H9 (cell line): Measurements from ENCODE around the gene CHD6. TPM values are rescaled to one million over a fixed set of nuclear protein-coding genes. Genes with fewer than 3 reads are reported as not detected.

ENCODE experiments used
- DNase-seq: peaks from one replicate; pipeline ENCODE4 v3.0.0-alpha.2; 2017
- H2AFZ ChIP-seq: one replicate; pipeline ENCODE4 v1.6.1; 2013; ENCODE audit warnings: mild to moderate bottlenecking, low read length, control low read depth, moderate library complexity
- H2AK5ac ChIP-seq: 2 replicates; pipeline ENCODE4 v1.6.1; 2013; ENCODE audit warnings: low read length, control low read depth, mixed read lengths; ENCODE audit not compliant: insufficient read length
- H2BK120ac ChIP-seq: one replicate; pipeline ENCODE4 v1.6.1; 2013; ENCODE audit warnings: low read depth, mild to moderate bottlenecking, low read length, control low read depth, inconsistent platforms; ENCODE audit not compliant: poor library complexity, severe bottlenecking
- H2BK12ac ChIP-seq: 2 replicates; pipeline ENCODE4 v1.6.1; 2013; ENCODE audit warnings: low read length, control low read depth, mixed read lengths, low read depth; ENCODE audit not compliant: insufficient read length
- H2BK15ac ChIP-seq: 2 replicates; pipeline ENCODE4 v1.6.1; 2013; ENCODE audit warnings: low read depth, low read length, control low read depth
- H2BK20ac ChIP-seq: one replicate; pipeline ENCODE4 v1.6.1; 2013; ENCODE audit warnings: low read depth, mild to moderate bottlenecking, low read length, control low read depth, inconsistent platforms; ENCODE audit not compliant: poor library complexity, severe bottlenecking
- H2BK5ac ChIP-seq: 2 replicates; pipeline ENCODE4 v1.6.1; 2013; ENCODE audit warnings: low read length, control low read depth, mixed read lengths; ENCODE audit not compliant: insufficient read length
- H3K14ac ChIP-seq: 2 replicates; pipeline ENCODE4 v1.6.1; 2013; ENCODE audit warnings: low read length, control low read depth; ENCODE audit not compliant: insufficient read depth
- H3K18ac ChIP-seq: 2 replicates; pipeline ENCODE4 v1.6.1; 2013; ENCODE audit warnings: low read depth, mild to moderate bottlenecking, mixed read lengths, low read length, control low read depth; ENCODE audit not compliant: insufficient read length
- H3K23ac ChIP-seq: 2 replicates; pipeline ENCODE4 v1.6.1; 2013; ENCODE audit warnings: low read length, control low read depth, mixed read lengths, low read depth; ENCODE audit not compliant: insufficient read length
- H3K23me2 ChIP-seq: 2 replicates; pipeline ENCODE4 v1.6.1; 2013; ENCODE audit warnings: low read depth, mild to moderate bottlenecking, mixed read lengths, low read length, control low read depth; ENCODE audit not compliant: insufficient read length, poor library complexity, severe bottlenecking
- H3K27ac ChIP-seq: 2 replicates; pipeline ENCODE4 v1.5.1; 2013; ENCODE audit warnings: low read length, control low read depth, mixed read lengths, low read depth; ENCODE audit not compliant: insufficient read length
- H3K27me3 ChIP-seq: 2 replicates; pipeline ENCODE4 v1.6.1; 2013; ENCODE audit warnings: low read length, control low read depth, inconsistent platforms; ENCODE audit not compliant: insufficient read depth
- H3K4ac ChIP-seq: 2 replicates; pipeline ENCODE4 v1.6.1; 2013; ENCODE audit warnings: low read depth, mild to moderate bottlenecking, control low read depth, inconsistent platforms, low read length, moderate library complexity
- H3K4me1 ChIP-seq: 2 replicates; pipeline ENCODE4 v1.6.1; 2013; ENCODE audit warnings: low read length, control low read depth, inconsistent platforms; ENCODE audit not compliant: insufficient read depth
- H3K4me2 ChIP-seq: 2 replicates; pipeline ENCODE4 v1.6.1; 2013; ENCODE audit warnings: low read length, control low read depth, mixed read lengths; ENCODE audit not compliant: insufficient read length, insufficient read depth
- H3K56ac ChIP-seq: 2 replicates; pipeline ENCODE4 v1.6.1; 2013; ENCODE audit warnings: low read depth, mild to moderate bottlenecking, mixed read lengths, low read length, control low read depth; ENCODE audit not compliant: insufficient read length
- H3K79me1 ChIP-seq: 2 replicates; pipeline ENCODE4 v1.6.1; 2013; ENCODE audit warnings: low read depth, mild to moderate bottlenecking, moderate library complexity, low read length, control low read depth, inconsistent platforms; ENCODE audit not compliant: insufficient read depth, poor library complexity, severe bottlenecking
- H3K79me2 ChIP-seq: 2 replicates; pipeline ENCODE4 v1.6.1; 2013; ENCODE audit warnings: low read length, control low read depth, inconsistent platforms; ENCODE audit not compliant: insufficient read depth
- H3K9ac ChIP-seq: 2 replicates; pipeline ENCODE4 v1.6.1; 2013; ENCODE audit warnings: low read length, control low read depth, mixed read lengths; ENCODE audit not compliant: insufficient read length; ENCODE audit errors: extremely low read depth
- H3K9me3 ChIP-seq: one replicate; pipeline ENCODE4 v1.6.1; 2013; ENCODE audit warnings: low read depth, low read length, inconsistent platforms; ENCODE audit not compliant: control insufficient read depth
- H3T11ph ChIP-seq: one replicate; pipeline ENCODE4 v1.6.1; 2013; ENCODE audit warnings: mild to moderate bottlenecking, low read length, control low read depth, inconsistent platforms
- H4K20me1 ChIP-seq: one replicate; pipeline ENCODE4 v1.6.1; 2013; ENCODE audit not compliant: control insufficient read depth, insufficient read length, insufficient read depth
- H4K5ac ChIP-seq: 2 replicates; pipeline ENCODE4 v1.6.1; 2013; ENCODE audit warnings: low read depth, mild to moderate bottlenecking, mixed read lengths, low read length, control low read depth; ENCODE audit not compliant: insufficient read length
- H4K8ac ChIP-seq: replicated peaks from 2 replicates; pipeline ENCODE4 v1.6.1; 2013; ENCODE audit warnings: low read length, control low read depth, mixed read lengths, low read depth; ENCODE audit not compliant: insufficient read length
- H4K91ac ChIP-seq: 2 replicates; pipeline ENCODE4 v1.6.1; 2013; ENCODE audit warnings: low read depth, mild to moderate bottlenecking, moderate library complexity, mixed read lengths, low read length, control low read depth; ENCODE audit not compliant: insufficient read length
- H3K27ac Mint-ChIP-seq, 3 experiments: 2 replicates in 2 of 3; 3 replicates in 1 of 3; pipeline ENCODE4 v1.8.0; 2020 to 2021; ENCODE audit warnings: mixed read lengths in 3 of 3, mild to moderate bottlenecking in 1 of 3, moderate library complexity in 1 of 3
- H3K27me3 Mint-ChIP-seq: 2 replicates; pipeline ENCODE4 v1.8.0; 2021; ENCODE audit warnings: low read depth, mild to moderate bottlenecking, moderate library complexity, mixed read lengths
- H3K36me3 Mint-ChIP-seq, 3 experiments: 2 replicates in 2 of 3; 3 replicates in 1 of 3; pipeline ENCODE4 v1.8.0; 2020 to 2021; ENCODE audit warnings: low read depth in 3 of 3, mixed read lengths in 3 of 3; ENCODE audit not compliant: insufficient read depth in 1 of 3
- H3K4me1 Mint-ChIP-seq, 2 experiments: 2 replicates each; pipeline ENCODE4 v1.8.0; 2020; ENCODE audit warnings: mixed read lengths in 2 of 2
- H3K4me3 Mint-ChIP-seq, 2 experiments: 2 replicates in 1 of 2; 3 replicates in 1 of 2; pipeline ENCODE4 v1.8.0; 2020 to 2021; ENCODE audit warnings: mild to moderate bottlenecking in 2 of 2, mixed read lengths in 2 of 2, moderate library complexity in 1 of 2
- H3K9me3 Mint-ChIP-seq, 2 experiments: 2 replicates in 1 of 2; 3 replicates in 1 of 2; pipeline ENCODE4 v1.8.0; 2020; ENCODE audit warnings: mild to moderate bottlenecking in 2 of 2, mixed read lengths in 2 of 2, moderate library complexity in 1 of 2
- CTCF ChIP-seq: fragments of 200-600 bp; sonication (generic); conservative IDR thresholded peaks from 3 replicates; pipeline ENCODE4 v1.8.0; 2021; ENCODE audit warnings: antibody characterized with exemption, mild to moderate bottlenecking
- WGBS: extraction: QIAGEN DNeasy Blood & Tissue Kit; methylation state at CpG from one replicate; pipeline ENCODE4 v1.1.7; 2013; ENCODE audit warnings: missing lambda C conversion rate, low lambda C conversion rate, mixed read lengths; ENCODE audit not compliant: insufficient read length; ENCODE audit errors: extremely low coverage; 5-methylcytosine and 5-hydroxymethylcytosine counted together
- total RNA-seq: library from RNA; stranded (reverse); gene quantifications from 2 replicates; pipeline ENCODE4 v1.2.1, GENCODE V29; 2021

The CHD6 gene
- total RNA-seq, 1 experiment from 2014 or later = 51.5 TPM

- Histone ChIP-seq H2BK5ac (no peak overlapping the region), H3K18ac (no peak overlapping the region), H3K27ac (no peak overlapping the region), H2AFZ (no peak overlapping the region), H2BK15ac (no peak overlapping the region), H3K14ac (no peak overlapping the region), H2AK5ac (no peak overlapping the region), H3K79me1 (no peaks in the 10 kb centered on the region), H3K56ac (no peak overlapping the region), H4K5ac (no peak overlapping the region), H2BK120ac (no peak overlapping the region), H2BK20ac (no peak overlapping the region), H3K27me3 (peaks cover 19% of the 10 kb centered on the region), H4K8ac (no peak overlapping the region), H3T11ph (no peak overlapping the region), H3K4me2 (no peak overlapping the region), H4K91ac (no peak overlapping the region), H3K9ac (no peak overlapping the region), H3K23me2 (peaks cover 3% of the 10 kb centered on the region), H3K23ac (no peak overlapping the region), H4K20me1 (no peaks in the 10 kb centered on the region), H3K9me3 (no peaks in the 10 kb centered on the region), H3K79me2 (no peaks in the 10 kb centered on the region), H2BK12ac (no peak overlapping the region), H3K4me1 (no peaks in the 10 kb centered on the region), H3K4ac (no peak overlapping the region)
- Mint-ChIP-seq H3K27me3 (peaks cover 36% of the 10 kb centered on the region), H3K27ac (no peak overlapping the region), H3K36me3 (peaks cover 0 to 3% (median 0%) of the 10 kb centered on the region in 3 experiments; a peak in 2 of 7 replicates), H3K4me3 (no peak overlapping the region), H3K9me3 (no peaks in the 10 kb centered on the region; a peak in 1 of 5 replicates), H3K4me1 (peaks cover 10 to 11% of the 10 kb centered on the region in 2 experiments)
- no CpG with 5 or more reads among the region's 7 CpGs for WGBS
- DNase-seq = no peak
- TF ChIP-seq CTCF = no peak
Observed at GRCh38 chr20:41363601-41364000, 254.6 kb downstream of the CHD6 start.
